ENCODE data around the gene CEP57L1.
"Not testable (repeated sequence)": the region's sequence is repeated elsewhere in the genome, so short reads cannot be mapped to it uniquely, and the experiment has no call there.

CEP57L1 gene

DNA sequence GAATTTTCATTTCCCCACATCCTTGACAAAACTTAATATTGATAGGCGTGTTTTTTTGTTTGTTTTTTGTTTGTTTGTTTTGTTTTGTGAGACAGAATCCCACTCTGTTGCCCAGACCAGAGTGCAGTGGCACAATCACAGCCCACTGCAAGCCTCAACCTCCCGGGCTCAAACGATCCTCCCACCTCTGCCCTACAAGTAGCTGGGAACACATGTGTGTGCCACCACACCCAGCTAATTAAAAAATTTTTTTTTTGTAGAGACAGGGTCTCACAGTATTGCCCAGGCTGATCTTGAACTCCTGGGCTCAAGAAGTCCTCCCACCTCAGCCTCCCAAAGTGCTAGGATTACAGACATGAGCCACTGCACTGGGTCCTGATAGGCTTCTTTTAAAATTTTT, 9.2 kb downstream of the CEP57L1 start:
- no peak for DNase-seq (ENCODE audit: low read depth in 2 of 2, low spot score in 1 of 2)

DNA sequence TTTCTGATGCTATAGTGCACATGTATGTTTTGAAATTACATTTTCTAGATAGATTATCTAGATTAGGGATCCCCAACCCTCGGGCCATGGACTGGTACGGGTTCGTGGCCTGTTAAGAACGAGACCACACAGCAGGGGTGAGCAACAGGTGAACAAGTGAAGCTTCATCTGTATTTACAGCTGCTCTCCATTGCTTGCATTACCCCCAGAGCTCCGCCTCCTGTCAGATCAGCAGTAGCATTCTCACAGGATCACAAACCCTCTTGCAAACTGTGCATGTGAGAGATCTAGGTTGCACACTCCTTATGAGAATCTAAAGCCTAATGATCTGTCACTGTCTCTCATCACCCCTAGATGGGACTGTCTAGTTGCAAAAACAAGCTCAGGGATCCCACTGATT, 10.4 kb downstream of the CEP57L1 start:
- DNase-seq (ENCODE audit: low read depth in 2 of 2, low spot score in 1 of 2) = no peak

DNA sequence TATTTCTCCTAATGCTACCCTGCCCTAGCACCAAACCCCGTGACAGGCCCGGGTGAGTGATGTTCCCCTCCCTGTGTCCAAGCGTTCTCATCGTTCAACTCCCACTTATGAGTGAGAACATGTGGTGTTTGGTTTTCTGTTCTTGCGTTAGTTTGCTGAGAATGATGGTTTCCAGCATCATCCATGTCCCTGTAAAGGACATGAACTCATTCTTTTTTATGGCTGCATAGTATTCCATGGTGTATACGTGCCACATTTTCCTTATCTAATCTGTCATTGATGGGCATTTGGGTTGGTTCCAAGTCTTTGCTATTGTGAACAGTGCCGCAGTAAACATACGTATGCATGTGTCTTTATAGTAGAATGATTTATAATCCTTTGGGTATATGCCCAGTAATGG, 14.4 kb downstream of the CEP57L1 start:
- DNase-seq (ENCODE audit: low read depth in 2 of 2, low spot score in 1 of 2) = not testable (repeated sequence)

DNA sequence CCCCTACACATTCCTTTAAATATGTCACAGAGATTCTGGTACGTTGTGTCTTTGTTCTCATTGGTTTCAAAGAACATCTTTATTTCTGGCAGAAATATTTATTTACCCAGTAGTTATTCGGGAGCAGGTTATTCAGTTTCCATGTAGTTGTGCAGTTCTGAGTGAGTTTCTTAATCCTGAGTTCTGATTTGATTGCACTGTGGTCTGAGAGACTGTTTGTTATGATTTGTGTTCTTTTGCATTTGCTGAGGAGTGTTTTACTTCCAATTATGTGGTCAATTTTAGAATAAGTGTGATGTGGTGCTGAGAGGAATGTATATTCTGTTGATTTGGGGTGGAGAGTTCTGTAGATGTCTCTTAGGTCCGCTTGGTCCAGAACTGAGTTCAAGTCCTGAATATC, 17.4 kb downstream of the CEP57L1 start:
- not testable (repeated sequence) for DNase-seq (ENCODE audit: low read depth in 2 of 2, low spot score in 1 of 2)

DNA sequence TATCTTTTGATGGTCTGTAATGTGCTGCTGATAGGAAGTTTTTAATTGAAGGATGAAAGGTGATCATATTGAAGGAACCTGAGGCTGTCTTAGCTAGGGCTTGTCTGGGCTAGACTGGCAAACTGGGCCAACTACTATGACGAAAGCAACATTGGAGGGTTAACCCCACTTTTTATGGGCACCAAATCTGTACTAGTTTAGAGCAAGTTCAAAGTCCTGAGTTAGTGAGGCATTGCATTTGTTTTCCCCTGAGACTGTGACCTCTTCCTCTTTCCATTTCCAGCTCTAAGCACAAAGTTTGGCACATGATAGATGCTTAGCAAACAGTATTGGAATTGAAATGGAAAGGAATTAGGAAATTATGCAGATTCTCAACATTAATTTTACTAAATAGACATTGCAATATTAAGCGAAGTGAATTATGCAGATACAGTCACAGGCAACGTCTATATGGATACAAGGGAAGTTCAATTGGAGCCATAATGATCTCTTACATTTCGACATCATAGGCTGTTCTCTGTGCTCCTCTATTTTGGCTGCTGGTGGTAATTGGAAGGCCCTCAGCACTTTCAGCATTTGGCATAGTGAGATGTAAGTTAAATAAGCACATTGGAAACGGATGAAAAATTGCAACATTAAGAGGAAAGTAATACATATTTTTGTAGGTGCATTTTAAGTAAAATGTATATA, 22.2 kb downstream of the CEP57L1 start:
- DNase-seq (ENCODE audit: low read depth in 2 of 2, low spot score in 1 of 2) = no peak

DNA sequence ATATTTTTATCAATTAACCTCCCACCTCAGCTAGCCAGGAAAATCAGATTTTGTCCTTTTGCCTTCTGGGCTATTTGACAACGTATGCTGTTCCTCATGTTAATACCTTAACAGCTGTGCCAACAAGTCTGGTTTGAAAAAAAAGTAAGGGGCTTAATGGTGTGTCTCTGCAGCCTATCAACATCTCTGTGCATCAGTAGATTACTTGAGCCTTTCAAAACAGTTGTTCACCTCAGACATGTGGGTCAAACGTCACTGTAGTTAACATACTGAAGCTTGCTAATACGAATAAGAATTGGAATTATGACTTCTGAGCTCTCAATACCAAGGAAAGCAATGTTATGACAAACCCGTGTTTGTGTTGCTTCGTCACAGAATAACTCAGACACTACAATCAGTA, 23.0 kb downstream of the CEP57L1 start:
- DNase-seq (ENCODE audit: low read depth in 2 of 2, low spot score in 1 of 2) = no peak

DNA sequence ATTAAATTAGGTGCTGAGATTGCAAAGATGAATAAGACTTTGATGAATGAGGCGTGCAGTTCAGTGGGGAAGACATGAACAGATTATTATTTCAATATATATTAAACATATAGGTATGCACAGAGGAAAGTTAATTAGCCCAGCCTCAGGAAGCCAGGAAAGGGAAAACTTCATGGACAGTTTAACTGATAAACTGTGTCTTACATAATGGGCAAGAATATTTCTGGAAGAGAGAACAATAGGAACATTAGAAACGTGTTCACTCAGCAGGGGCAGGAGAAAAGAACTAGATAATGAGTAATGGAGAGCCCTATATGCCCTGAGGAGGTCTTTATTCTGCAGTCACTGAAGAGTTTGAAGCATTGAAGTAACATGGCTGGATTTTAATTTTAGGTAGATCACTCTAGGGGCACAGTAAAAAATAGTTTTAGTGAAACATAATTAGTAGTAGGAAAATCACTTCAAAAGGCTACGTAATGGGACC, 23.6 kb downstream of the CEP57L1 start:
- no peak for DNase-seq (ENCODE audit: low read depth in 2 of 2, low spot score in 1 of 2)

DNA sequence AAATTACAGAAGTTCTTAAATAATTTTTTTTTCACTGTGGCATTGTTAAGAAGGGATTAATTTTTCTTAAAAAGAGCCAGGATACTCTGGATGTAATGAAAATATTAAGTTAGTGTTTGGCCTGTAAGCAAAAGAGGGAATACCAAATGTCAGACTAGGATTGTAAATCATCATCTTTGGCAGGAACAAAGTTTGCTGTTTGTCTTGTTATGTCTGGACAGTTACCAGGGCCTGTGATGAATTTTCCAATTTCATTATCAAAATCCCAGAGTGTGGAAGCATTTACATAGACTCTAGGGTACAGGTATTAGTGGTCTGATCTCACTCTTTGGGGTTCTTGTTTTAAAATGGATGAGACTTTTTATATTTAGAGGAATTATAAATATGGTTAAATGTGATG, 26.1 kb downstream of the CEP57L1 start:
- DNase-seq (ENCODE audit: low read depth in 2 of 2, low spot score in 1 of 2) = no peak

DNA sequence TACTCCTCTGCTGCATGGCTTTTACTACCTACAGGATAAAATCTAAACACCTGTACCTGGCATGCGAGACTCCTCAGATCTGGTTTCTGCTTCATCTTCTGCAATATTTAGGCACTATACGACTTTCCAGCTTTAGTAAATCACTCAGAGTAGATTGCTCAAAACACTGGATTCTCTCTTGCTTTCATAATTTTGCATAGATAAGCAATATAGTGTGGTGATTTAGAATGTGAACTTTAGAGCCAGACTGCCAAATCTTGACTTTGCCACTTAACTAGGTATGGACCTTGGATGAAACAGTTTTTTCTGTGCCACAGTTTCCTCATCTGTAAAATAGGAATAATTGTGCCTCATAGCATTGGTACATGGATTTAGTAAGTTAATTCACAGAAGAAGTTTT, 28.9 kb downstream of the CEP57L1 start:
- DNase-seq (ENCODE audit: low read depth in 2 of 2, low spot score in 1 of 2) = no peak

DNA sequence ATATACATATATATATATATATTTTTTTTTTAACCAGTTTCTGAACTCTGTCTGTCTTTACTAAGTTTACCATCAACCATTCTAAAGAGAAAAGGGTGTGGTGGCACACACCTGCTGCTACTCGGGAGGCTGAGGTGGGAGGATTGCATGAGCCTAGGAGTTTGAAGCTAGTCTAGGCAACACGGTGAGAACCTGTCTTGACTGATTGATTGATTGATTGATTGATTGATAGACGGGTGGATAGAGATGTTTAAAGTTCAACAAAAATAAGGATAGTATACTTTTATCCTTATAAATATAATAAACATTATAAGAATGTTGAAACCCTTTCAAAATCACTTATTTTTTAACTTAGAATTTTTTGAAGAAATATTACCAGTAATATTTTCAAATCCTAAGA, 30.2 kb downstream of the CEP57L1 start:
- no peak for DNase-seq (ENCODE audit: low read depth in 2 of 2, low spot score in 1 of 2)

DNA sequence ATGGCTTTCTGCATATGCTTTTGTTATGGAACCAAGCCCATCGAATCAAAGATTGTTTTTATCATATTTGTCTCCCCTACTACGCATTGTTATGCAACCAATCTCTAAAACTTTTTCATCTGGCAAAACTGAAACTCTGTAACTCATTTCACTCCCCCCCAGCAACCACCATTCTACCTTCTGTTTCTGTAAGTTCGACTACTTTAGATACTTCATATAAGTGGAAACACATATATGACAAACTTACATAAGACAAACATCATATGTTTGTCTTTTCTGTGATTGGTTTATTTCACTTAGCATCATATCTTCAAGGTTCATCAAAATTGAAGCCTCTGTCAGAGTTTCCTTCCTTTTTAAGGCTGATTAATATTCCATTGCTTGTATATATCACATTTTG, 34.8 kb downstream of the CEP57L1 start:
- DNase-seq (ENCODE audit: low read depth in 2 of 2, low spot score in 1 of 2) = no peak

DNA sequence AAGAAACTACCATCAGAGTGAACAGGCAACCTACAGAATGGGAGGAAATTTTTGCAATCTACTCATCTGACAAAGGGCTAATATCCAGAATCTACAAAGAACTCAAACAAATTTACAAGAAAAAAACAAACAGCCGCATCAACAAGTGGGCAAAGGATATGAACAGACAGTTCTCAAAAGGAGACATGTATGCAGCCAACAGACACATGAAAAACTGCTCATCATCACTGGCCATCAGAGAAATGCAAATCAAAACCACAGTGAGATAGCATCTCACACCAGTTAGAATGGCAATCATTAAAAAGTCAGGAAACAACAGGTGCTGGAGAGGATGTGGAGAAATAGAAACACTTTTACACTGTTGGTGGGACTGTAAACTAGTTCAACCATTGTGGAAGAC, 40.3 kb downstream of the CEP57L1 start:
- DNase-seq (ENCODE audit: low read depth in 2 of 2, low spot score in 1 of 2) = not testable (repeated sequence)

DNA sequence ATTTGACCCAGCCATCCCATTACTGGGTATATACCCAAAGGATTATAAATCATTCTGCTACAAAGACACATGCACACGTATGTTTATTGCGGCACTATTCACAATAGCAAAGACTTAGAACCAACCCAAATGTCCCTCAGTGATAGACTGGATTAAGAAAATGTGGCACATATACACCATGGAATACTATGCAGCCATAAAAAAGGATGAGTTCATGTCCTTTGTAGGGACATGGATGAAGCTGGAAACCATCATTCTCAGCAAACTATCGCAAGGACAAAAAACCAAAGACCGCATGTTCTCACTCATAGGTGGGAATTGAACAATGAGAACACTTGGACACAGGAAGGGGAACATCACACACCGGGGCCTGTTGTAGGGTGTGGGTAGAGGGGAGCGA, 40.7 kb downstream of the CEP57L1 start:
- not testable (repeated sequence) for DNase-seq (ENCODE audit: low read depth in 2 of 2, low spot score in 1 of 2)

DNA sequence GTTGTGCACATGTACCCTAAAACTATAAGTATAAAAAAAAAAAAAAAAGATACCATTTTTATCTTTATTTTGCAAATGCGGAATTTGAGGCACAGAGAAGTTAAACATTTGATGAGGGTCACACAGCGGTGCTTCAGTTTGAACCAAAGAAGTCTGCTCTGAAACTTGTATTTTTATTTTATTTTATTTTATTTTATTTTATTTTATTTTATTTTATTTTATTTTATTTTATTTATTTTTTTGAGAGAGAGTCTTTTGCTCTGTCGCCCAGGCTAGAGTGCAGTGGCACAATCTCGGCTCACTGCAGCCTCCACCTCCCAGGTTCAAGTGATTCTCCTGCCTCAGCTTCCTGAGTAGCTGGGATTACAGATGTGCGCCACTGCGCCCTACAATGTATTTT, 41.2 kb downstream of the CEP57L1 start:
- DNase-seq (ENCODE audit: low read depth in 2 of 2, low spot score in 1 of 2) = not testable (repeated sequence)

DNA sequence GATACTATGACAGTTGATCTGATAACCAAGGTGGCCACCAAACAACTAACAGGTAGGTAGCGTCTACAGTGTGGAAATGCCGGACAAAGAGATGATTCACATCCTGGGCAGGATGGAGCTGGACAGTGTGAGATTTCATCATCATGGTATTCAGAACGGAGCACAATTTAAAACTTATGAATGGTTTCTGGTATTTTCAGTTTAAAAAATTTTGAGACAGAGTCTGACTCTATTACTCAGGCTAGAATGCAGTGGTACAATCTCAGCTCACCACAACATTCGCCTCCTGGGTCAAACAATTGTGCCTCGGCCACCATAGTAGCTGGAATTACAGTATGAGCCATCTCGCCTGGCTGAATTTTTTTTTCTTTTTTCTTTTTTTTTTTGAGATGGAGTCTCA, 43.8 kb downstream of the CEP57L1 start:
- no peak for DNase-seq (ENCODE audit: low read depth in 2 of 2, low spot score in 1 of 2)

DNA sequence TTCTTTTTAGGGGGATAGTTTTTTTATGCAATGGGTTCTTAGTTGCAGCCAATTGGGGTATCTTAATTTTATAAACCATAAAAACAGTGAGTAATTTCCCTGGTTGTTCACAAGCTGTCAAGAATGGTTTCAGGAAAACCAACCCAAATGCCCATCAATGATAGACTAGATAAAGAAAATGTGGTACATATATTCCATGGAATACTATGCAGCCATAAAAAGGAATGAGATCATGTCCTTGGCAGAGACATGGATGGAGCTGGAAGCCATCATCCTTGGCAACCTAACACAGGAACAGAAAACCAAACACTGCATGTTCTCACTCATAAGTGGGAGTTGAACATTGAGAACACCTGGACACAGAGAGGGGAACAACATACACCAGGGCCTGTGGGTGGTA, 46.8 kb downstream of the CEP57L1 start:
- not testable (repeated sequence) for DNase-seq (ENCODE audit: low read depth in 2 of 2, low spot score in 1 of 2)

DNA sequence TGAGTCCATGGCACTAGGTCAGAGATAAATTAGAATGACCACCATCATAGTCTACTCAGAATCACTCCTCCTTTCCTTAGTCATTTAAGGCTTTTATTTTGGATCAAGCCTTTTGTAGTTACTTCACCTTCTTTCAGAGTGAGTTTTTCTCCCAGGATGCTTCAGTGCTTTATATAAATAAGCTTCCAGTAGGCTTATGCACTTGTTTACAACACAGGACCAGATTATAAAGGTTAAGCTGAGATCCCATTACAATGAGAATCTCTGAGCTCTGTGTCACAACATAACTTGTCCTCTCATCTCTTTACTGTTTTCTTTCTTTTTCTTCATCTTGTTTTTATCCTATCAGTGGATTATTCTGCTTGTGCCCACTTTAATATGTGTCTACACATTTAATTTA, 47.9 kb downstream of the CEP57L1 start:
- DNase-seq (ENCODE audit: low read depth in 2 of 2, low spot score in 1 of 2) = no peak

DNA sequence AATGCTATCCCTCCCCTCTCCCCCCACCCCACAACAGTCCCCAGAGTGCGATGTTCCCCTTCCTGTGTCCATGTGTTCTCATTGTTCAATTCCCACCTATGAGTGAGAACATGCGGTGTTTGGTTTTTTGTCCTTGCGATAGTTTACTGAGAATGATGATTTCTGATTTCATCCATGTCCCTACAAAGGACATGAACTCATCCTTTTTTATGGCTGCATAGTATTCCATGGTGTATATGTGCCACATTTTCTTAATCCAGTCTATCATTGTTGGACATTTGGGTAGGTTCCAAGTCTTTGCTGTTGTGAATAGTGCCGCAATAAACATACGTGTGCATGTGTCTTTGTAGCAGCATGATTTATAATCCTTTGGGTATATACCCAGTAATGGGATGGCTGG, 52.9 kb downstream of the CEP57L1 start:
- DNase-seq (ENCODE audit: low read depth in 2 of 2, low spot score in 1 of 2) = not testable (repeated sequence)

DNA sequence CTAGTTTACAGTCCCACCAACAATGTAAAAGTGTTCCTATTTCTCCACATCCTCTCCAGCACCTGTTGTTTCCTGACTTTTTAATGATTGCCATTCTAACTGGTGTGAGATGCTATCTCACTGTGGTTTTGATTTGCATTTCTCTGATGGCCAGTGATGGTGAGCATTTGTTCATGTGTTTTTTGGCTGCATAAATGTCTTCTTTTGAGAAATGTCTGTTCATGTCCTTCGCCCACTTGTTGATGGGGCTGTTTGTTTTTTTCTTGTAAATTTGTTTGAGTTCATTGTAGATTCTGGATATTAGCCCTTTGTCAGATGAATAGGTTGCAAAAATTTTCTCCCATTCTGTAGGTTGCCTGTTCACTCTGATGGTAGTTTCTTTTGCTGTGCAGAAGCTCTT, 53.4 kb downstream of the CEP57L1 start:
- not testable (repeated sequence) for DNase-seq (ENCODE audit: low read depth in 2 of 2, low spot score in 1 of 2)

DNA sequence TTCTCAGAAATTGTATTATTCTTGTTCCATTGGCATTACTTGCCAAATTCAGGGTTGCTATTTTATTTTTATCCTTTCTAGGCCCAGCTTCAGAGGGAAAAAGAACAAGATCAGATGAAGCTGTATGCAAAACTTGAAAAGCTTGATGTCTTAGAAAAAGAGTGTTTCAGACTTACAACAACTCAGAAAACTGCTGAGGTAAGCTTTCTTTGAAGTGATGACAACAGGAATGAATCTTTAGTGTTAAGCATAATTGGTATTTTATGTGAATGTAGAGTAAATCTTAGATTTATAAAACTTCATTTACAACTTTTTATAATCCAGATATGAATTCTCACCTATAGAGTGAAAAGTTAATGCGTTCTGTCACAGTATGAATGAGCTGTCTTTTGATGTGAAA, 58.4 kb downstream of the CEP57L1 start:
- DNase-seq (ENCODE audit: low read depth in 2 of 2, low spot score in 1 of 2) = no peak

DNA sequence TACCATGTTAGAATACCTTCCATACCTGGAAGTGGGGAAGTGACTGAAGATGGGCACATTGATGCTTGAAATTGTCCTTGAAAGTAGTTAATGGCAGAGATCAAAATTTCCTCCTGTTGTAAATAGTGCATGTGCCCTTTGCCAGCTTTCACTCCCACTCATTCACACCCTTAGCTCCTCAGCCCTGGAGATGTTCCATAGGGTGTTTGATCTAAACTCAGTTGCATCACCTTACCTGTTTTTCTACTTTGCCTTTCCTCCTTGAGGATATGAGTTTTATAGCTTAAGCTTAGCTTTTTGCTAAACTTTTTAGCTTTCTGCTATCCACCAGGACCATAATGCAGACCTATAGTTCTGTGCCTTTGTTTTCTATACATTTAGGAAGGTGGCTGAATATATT, 69.0 kb downstream of the CEP57L1 start:
- DNase-seq (ENCODE audit: low read depth in 2 of 2, low spot score in 1 of 2) = no peak

DNA sequence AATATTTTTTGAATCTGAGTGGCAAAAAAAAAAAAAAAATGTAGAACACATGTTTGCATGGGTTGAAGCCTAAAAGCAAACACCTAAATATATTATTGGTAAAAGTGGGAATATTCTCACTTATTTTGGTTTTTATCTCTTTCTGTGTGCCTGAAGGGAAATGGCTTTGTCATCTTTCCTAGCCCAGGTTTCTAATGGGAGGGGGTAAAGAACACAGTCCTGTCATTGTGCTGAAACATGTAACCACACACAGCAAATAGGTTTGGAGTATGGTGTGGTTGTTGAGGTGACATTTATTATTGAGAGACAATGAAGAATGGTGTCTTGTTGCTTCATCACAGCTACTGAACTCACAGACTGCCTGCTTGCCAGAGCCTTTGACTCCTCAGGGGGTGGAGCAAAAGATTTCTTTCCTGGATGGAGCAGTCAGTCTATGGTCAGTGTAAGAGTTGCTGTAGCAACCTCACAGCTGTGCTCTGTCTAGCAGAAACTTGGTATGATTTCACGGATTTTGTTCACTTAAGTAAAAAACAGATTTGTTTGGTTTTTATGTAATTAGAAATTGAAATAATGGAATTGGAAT, 70.2 kb downstream of the CEP57L1 start:
- no peak for DNase-seq (ENCODE audit: low read depth in 2 of 2, low spot score in 1 of 2)

DNA sequence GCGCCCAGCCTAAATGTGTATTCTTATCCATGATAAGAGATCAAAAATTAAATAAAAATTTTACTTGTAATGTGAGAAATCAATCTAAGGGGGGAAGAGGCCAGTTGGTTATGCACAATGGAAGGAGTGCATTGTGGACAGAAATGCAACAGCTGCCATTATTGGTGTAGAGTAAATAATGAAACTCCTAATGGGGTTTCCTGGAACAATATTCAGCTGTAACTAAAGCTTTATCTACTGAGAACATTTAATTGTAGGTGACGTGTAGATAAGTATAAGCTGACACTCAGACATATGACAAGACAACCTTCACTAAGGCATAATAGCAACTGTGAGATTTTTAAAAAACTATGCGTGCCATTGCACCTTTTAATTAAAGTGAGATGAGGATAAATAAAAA, 71.4 kb downstream of the CEP57L1 start:
- DNase-seq (ENCODE audit: low read depth in 2 of 2, low spot score in 1 of 2) = no peak
